GM18951 (cell line): ENCODE results near the gene PRKCA.

Experiments
- POLR2A ChIP-seq: IDR thresholded peaks from 4 replicates; pipeline ENCODE4 v1.6.1; 2011; ENCODE audit warnings: mild to moderate bottlenecking; ENCODE audit not compliant: insufficient read length, insufficient read depth; ENCODE audit errors: extremely low read depth
- in situ Hi-C: fragments of 300-500 bp; cut with MboI; formaldehyde crosslinking; loops from one replicate; pipeline ENCODE4 v1.12.0; 2022; ENCODE audit warnings: low sequenced_read_pairs, mixed read lengths, inconsistent platforms; ENCODE audit not compliant: unreplicated experiment

Gene PRKCA

GRCh38 chr17:66301864-66302741 is at the start of gene PRKCA:
TSS of gene PRKCA (plus strand) at chr17:66302613.
- in situ Hi-C loops = no loop called here
- peak; percentile 53 for TF ChIP-seq POLR2A

DNA sequence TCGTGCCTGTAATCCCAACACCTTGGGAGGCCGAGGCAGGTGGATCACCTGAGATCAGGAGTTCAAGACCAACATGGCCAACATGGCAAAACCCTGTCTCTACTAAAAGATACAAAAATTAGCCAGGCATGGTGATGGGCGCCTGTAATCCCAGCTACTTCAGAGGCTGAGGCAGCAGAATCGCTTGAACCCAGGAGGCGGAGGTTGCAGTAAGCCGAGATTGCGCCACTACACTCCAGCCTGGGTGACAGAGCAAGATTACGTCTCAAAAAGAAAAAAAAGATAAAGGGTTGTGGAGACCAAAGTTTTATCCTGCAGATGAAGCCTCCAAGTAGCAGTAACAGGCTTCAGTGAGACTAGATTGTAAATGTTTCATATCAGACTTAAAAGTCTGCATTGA is 49.0 kb upstream of the PRKCA start:
- in situ Hi-C loops = loop anchor here (25.0 kb wide), 1 partner anchor 309 kb away; no protein-coding TSS in a partner anchor

- in situ Hi-C loops = loop anchor here (25.0 kb wide), 1 partner anchor 307 kb away; no protein-coding TSS in a partner anchor
- no peak for TF ChIP-seq POLR2A
Measured at GRCh38 chr17:66255112-66255511, 47.3 kb upstream of the PRKCA start.

- TF ChIP-seq POLR2A = no peak
- in situ Hi-C loops = loop anchor here (25.0 kb wide), 1 partner anchor 307 kb away; no protein-coding TSS in a partner anchor
Measured at GRCh38 chr17:66255527-66255971, 46.9 kb upstream of the PRKCA start.

GRCh38 chr17:66260275-66260674 is 42.1 kb upstream of the PRKCA start:
- no peak for TF ChIP-seq POLR2A
- in situ Hi-C loops = loop anchor here (25.0 kb wide), 1 partner anchor 302 kb away; no protein-coding TSS in a partner anchor

GRCh38 chr17:66260688-66261087 is 41.7 kb upstream of the PRKCA start:
- in situ Hi-C loops = loop anchor here (25.0 kb wide), 1 partner anchor 302 kb away; no protein-coding TSS in a partner anchor
- TF ChIP-seq POLR2A = no peak

DNA sequence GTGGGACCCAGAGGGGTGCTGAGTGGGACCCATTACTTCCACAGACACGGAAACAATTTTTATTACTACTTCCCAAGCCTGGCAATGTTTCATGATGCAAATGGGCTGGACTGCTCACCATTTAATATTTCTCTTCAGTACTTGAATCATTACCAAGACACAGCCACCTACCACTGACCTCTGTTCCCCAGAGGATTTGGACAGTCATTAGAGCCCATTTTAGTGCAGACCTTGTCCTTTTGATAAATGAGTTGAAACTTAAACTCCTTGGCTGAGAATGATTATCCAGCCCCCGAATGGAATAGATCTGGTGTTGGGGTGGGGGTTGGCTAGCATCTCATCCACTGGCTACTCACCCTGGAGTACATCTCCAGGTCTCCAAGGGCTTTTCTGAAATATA is 39.6 kb upstream of the PRKCA start:
- in situ Hi-C loops = loop anchor here (25.0 kb wide), 1 partner anchor 300 kb away; no protein-coding TSS in a partner anchor
- TF ChIP-seq POLR2A = no peak

- no peak for TF ChIP-seq POLR2A
- in situ Hi-C loops = loop anchor here (25.0 kb wide), 1 partner anchor 298 kb away; no protein-coding TSS in a partner anchor
Measured at GRCh38 chr17:66264696-66265095, 37.7 kb upstream of the PRKCA start.

DNA sequence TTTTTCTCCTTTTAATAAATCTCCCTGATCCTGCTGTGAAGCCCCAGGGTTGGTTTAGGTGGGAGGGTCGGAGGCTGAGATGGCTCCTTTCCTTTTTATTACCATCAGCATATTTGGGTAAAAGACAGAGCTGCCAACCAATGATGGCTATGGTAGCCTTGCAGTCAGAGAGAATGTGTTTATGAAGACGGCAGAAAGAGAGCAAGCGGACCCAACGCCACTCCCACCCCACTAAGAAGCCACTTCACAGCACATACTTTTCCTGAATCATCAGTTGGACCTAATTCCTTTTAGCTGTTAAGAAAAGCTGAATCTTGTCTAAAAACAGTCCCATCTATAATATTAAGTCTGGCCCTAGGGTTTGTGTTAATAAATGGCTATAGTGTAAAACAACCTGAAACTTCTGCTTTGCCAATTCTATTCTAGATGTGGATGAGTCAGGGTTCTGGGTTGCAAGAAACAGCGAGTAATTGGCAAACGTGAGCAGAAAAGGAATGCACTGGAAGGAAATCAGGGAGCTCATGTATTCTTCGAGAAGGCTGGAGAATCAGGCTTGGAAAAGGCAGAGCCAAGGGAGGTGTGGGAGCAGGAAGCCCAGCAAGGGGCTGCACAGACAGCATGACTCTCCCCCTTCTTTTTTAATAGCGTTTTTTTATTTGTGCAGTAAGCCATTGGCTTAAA is 34.0 kb upstream of the PRKCA start:
- no peak for TF ChIP-seq POLR2A
- in situ Hi-C loops = loop anchor here (25.0 kb wide), 1 partner anchor 294 kb away; no protein-coding TSS in a partner anchor

DNA sequence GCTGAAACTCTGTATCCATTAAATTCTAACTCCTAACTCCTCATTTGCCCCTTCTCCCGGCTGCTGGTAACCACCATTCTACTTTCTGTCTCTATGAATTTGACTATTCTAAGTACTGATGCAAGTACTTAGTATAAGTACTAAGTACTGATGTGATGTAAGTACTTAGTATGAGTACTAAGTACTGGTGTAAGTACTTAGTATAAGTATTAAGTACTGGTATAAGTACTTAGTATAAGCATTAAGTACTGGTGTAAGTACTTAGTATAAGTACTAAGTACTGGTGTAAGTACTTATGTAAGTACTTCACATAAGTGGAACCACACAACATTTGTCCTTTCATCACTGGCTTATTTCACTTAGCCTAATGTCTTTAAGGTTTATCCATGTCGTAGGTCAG is 32.3 kb upstream of the PRKCA start:
- in situ Hi-C loops = loop anchor here (25.0 kb wide), 1 partner anchor 292 kb away; no protein-coding TSS in a partner anchor
- TF ChIP-seq POLR2A = no peak

- no peak for TF ChIP-seq POLR2A
- in situ Hi-C loops = loop anchor here (25.0 kb wide), 1 partner anchor 291 kb away; no protein-coding TSS in a partner anchor
Measured at GRCh38 chr17:66271512-66271911, 30.9 kb upstream of the PRKCA start.

GRCh38 chr17:66272811-66273585 is 29.4 kb upstream of the PRKCA start:
- no peak for TF ChIP-seq POLR2A
- in situ Hi-C loops = loop anchor here (25.0 kb wide), 1 partner anchor 289 kb away; no protein-coding TSS in a partner anchor

DNA sequence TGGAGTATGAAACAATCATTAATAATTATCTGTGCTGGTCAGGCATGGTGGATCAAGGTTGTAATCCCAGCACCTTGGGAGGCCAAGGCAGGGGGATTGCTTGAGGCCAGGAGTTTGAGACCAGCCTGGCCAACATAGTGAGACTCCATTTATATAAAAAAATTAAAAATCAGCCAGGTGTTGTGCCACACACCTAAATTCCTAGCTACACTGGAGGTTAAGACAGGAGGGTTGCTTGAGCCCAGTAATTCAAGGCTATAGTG is 28.9 kb upstream of the PRKCA start:
- no peak for TF ChIP-seq POLR2A
- in situ Hi-C loops = loop anchor here (25.0 kb wide), 1 partner anchor 289 kb away; no protein-coding TSS in a partner anchor
